GM19023 (cell line): ENCODE data around the gene DSC2.
"Not testable (repeated sequence)": the region's sequence is repeated elsewhere in the genome, so short reads cannot be mapped to it uniquely, and the experiment has no call there.

Experiments used
- ATAC-seq: cut with Tn5 transposase; IDR thresholded peaks from one replicate; pipeline ENCODE4 v1.9.1; 2021; ENCODE audit warnings: mild to moderate bottlenecking, moderate library complexity; ENCODE audit not compliant: unreplicated experiment

Gene DSC2

GRCh38 chr18:31102025-31102684 lies at the start of gene DSC2:
Gene DSC2, minus strand, starts transcription at chr18:31102421. Its CDS starts 450 bp downstream, at chr18:31101971.
- ATAC-seq = no peak

- ATAC-seq = no peak
Measured at GRCh38 chr18:31149351-31149750, 47.1 kb upstream of the DSC2 start.

GRCh38 chr18:31148600-31148999 lies 46.4 kb upstream of the DSC2 start:
- no peak for ATAC-seq

- ATAC-seq = no peak
Measured at GRCh38 chr18:31146809-31147208, 44.6 kb upstream of the DSC2 start.

- no peak for ATAC-seq
Measured at GRCh38 chr18:31143025-31143424, 40.8 kb upstream of the DSC2 start.

GRCh38 chr18:31138709-31139108 lies 36.5 kb upstream of the DSC2 start:
- ATAC-seq = no peak

- ATAC-seq = no peak
Measured at GRCh38 chr18:31134988-31135529, 32.8 kb upstream of the DSC2 start.

GRCh38 chr18:31129398-31130115 lies 27.3 kb upstream of the DSC2 start:
- no peak for ATAC-seq

- ATAC-seq = no peak
Measured at GRCh38 chr18:31125878-31126277, 23.7 kb upstream of the DSC2 start.

GRCh38 chr18:31123125-31123524 lies 20.9 kb upstream of the DSC2 start:
- ATAC-seq = not testable (repeated sequence)

- ATAC-seq = no peak
Measured at GRCh38 chr18:31120594-31120993, 18.4 kb upstream of the DSC2 start.

- no peak for ATAC-seq
Measured at GRCh38 chr18:31116853-31117595, 14.8 kb upstream of the DSC2 start.

GRCh38 chr18:31112804-31113203 lies 10.6 kb upstream of the DSC2 start:
- ATAC-seq = no peak

GRCh38 chr18:31105733-31106132 lies 3.5 kb upstream of the DSC2 start:
- no peak for ATAC-seq

GRCh38 chr18:31104444-31104843 lies 2.2 kb upstream of the DSC2 start:
- no peak for ATAC-seq

GRCh38 chr18:31103423-31103822 lies 1.2 kb upstream of the DSC2 start:
- ATAC-seq = no peak

GRCh38 chr18:31102941-31103340 lies 720 bp upstream of the DSC2 start:
- no peak for ATAC-seq

- ATAC-seq = no peak
Measured at GRCh38 chr18:31101183-31102024, 817 bp downstream of the DSC2 start.

- no peak for ATAC-seq
Measured at GRCh38 chr18:31100436-31101182, 1.6 kb downstream of the DSC2 start.
